ENCODE data around the gene LONP2. TPM values are rescaled to one million over a fixed set of nuclear protein-coding genes. Genes with fewer than 3 reads are reported as not detected.
"Not testable (repeated sequence)": the region's sequence is repeated elsewhere in the genome, so short reads cannot be mapped to it uniquely, and the experiment has no call there.

Gene LONP2
- total and polyA plus RNA-seq, 5 donors from 2014 or later: 29.1 to 72.9 (median 36.2) TPM

DNA sequence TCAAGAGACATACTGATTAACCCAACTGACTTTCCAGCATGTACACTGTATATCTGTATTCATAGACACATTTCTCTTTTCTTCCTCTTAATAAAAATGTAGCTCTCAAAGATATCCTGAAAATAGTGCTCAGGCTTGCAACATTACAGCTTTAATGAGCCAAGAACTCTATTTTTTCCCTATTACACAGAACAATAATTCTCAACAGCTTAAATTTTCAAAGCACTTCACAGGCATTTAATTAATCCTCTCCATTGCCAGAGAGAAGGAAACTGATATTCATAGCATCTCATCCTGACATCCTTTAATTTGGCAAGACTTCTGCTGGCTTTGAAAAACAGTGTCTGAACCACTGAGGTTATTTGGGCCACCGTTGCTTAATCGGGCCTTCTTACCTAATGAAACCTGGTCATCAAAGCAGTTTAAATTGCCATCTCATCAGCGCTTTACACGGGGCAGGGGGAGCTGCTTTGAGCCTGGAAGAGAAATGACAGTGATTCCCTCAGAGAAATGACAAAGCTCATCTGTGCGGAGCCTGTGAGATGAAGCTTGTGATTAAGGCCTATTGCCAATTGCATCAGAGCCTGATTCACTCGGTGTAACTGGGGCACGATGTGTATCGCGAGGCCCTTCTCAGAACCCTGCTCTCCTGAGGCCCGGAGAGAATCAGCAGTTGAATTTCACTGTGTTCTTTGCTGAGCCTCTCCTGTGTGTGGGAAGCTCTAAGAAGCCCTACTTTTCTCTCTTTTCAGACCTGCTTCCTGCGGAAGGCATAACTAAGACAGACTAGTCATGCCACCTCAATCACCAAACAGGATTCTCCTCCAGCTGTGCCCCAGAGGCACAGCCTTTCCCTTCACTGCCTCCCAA, 149.6 kb downstream of the LONP2 start:
- Mint-ChIP-seq H3K36me3 (no peaks in the 10 kb centered on the region), H3K4me3 (no peak overlapping the region), H3K4me1 (no peaks in the 10 kb centered on the region), H3K27ac (no peak overlapping the region), H3K27me3 (peaks cover 7% of the 10 kb centered on the region), H3K9me3 (no peaks in the 10 kb centered on the region)
- DNase-seq: no peak
- no peaks in the 10 kb centered on the region for H3K4me1 ChIP-seq (ENCODE audit: control insufficient read depth, insufficient read depth, low read length, poor library complexity, severe bottlenecking)
- H3K9me3 ChIP-seq (ENCODE audit: control insufficient read depth in 2 of 2, low read length in 2 of 2): no peaks in the 10 kb centered on the region
- ATAC-seq (ENCODE audit: low read depth in 2 of 2): no peak
- no peak overlapping the region for H3K27ac ChIP-seq (ENCODE audit: insufficient read depth, low read length, poor library complexity, severe bottlenecking)
- no peaks in the 10 kb centered on the region for H3K27me3 ChIP-seq (ENCODE audit: control insufficient read depth, insufficient read depth, low read length)
- no peaks in the 10 kb centered on the region for H3K36me3 ChIP-seq (ENCODE audit: control insufficient read depth, insufficient read depth, low read length)
- H3K4me3 ChIP-seq (ENCODE audit: low read depth, low read length): no peak overlapping the region

DNA sequence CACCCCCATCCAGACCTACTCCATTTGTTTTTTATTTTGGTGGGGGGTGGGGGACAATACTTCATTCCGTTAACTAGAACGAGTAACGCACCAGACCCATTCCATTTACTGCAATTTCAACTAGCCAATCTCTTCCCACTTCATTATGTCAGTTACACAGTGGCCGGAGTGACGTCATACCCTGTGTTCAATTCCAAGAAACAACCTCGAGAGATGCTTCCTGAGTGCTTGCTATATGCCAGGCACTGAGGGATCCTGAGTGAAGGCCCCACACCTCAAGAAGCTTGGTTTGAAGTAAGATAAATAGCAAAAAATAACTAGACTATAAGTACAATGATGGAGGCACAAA, 150.2 kb downstream of the LONP2 start:
- Histone ChIP-seq H3K27ac (ENCODE audit: insufficient read depth, low read length, poor library complexity, severe bottlenecking) (no peak overlapping the region), H3K9me3 (ENCODE audit: control insufficient read depth in 2 of 2, low read length in 2 of 2) (no peaks in the 10 kb centered on the region), H3K4me1 (ENCODE audit: control insufficient read depth, insufficient read depth, low read length, poor library complexity, severe bottlenecking) (no peaks in the 10 kb centered on the region), H3K27me3 (ENCODE audit: control insufficient read depth, insufficient read depth, low read length) (no peaks in the 10 kb centered on the region), H3K4me3 (ENCODE audit: low read depth, low read length) (no peak overlapping the region), H3K36me3 (ENCODE audit: control insufficient read depth, insufficient read depth, low read length) (no peaks in the 10 kb centered on the region)
- Mint-ChIP-seq H3K36me3 (no peaks in the 10 kb centered on the region), H3K27ac (no peak overlapping the region), H3K27me3 (peaks cover 7% of the 10 kb centered on the region), H3K9me3 (no peaks in the 10 kb centered on the region), H3K4me1 (no peaks in the 10 kb centered on the region), H3K4me3 (no peak overlapping the region)
- ATAC-seq (ENCODE audit: low read depth in 2 of 2) (no peak), DNase-seq (no peak)

DNA sequence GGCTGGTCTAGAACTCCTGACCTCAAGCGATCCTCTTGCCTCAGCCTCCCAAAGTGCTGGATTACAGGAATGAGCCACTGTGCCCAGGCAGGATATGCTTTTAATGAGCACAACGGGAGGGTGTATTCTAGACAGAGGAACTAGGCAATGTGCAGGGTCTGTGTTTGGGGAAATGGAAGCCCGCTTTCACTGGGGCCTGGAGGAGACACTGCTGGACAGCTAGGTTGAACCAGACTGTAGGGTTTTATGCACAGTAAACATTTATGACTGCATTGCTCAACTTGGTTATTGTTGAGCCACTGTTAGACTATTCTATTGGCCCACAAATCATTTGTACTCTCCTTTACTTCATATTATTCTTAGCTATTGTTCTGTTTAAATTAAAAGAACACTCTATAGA, 151.3 kb downstream of the LONP2 start:
- H3K9me3 ChIP-seq (ENCODE audit: control insufficient read depth in 2 of 2, low read length in 2 of 2): no peaks in the 10 kb centered on the region
- H3K36me3 Mint-ChIP-seq: no peaks in the 10 kb centered on the region
- H3K27me3 ChIP-seq (ENCODE audit: control insufficient read depth, insufficient read depth, low read length): no peaks in the 10 kb centered on the region
- no peak overlapping the region for H3K27ac Mint-ChIP-seq
- ATAC-seq (ENCODE audit: low read depth in 2 of 2): no peak
- no peak overlapping the region for H3K4me3 Mint-ChIP-seq
- H3K27me3 Mint-ChIP-seq: peaks cover 7% of the 10 kb centered on the region
- DNase-seq: no peak
- H3K36me3 ChIP-seq (ENCODE audit: control insufficient read depth, insufficient read depth, low read length): no peaks in the 10 kb centered on the region
- no peaks in the 10 kb centered on the region for H3K9me3 Mint-ChIP-seq
- H3K27ac ChIP-seq (ENCODE audit: insufficient read depth, low read length, poor library complexity, severe bottlenecking): no peak overlapping the region
- H3K4me1 Mint-ChIP-seq: no peaks in the 10 kb centered on the region
- no peaks in the 10 kb centered on the region for H3K4me1 ChIP-seq (ENCODE audit: control insufficient read depth, insufficient read depth, low read length, poor library complexity, severe bottlenecking)
- H3K4me3 ChIP-seq (ENCODE audit: low read depth, low read length): no peak overlapping the region

DNA sequence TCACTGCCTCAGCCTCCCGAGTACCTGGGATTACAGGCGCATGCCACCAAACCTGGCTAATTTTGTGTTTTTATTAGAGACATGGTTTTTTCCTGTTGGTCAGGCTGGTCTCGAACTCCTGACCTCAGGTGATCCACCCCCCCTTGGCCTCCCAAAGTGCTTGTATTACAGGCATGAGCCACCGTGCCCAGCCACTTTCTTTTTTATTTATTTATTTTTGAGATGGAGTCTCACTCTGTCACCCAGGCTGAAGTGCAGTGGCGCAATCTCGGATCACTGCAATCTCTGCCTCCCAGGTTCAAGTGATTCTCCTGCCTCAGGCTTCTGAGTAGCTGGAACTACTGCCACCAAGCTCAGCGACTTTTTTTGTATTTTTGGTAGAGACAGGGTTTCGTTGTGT, 158.4 kb downstream of the LONP2 start:
- not testable (repeated sequence) for H3K27me3 ChIP-seq (ENCODE audit: control insufficient read depth, insufficient read depth, low read length); H3K4me3 Mint-ChIP-seq; DNase-seq; ATAC-seq (ENCODE audit: low read depth in 2 of 2); H3K4me3 ChIP-seq (ENCODE audit: low read depth, low read length); H3K36me3 ChIP-seq (ENCODE audit: control insufficient read depth, insufficient read depth, low read length); H3K36me3 Mint-ChIP-seq; H3K4me1 ChIP-seq (ENCODE audit: control insufficient read depth, insufficient read depth, low read length, poor library complexity, severe bottlenecking); H3K27ac ChIP-seq (ENCODE audit: insufficient read depth, low read length, poor library complexity, severe bottlenecking); H3K9me3 ChIP-seq (ENCODE audit: control insufficient read depth in 2 of 2, low read length in 2 of 2); H3K9me3 Mint-ChIP-seq; H3K27ac Mint-ChIP-seq; H3K4me1 Mint-ChIP-seq
- H3K27me3 Mint-ChIP-seq: peaks cover 10% of the 10 kb centered on the region

DNA sequence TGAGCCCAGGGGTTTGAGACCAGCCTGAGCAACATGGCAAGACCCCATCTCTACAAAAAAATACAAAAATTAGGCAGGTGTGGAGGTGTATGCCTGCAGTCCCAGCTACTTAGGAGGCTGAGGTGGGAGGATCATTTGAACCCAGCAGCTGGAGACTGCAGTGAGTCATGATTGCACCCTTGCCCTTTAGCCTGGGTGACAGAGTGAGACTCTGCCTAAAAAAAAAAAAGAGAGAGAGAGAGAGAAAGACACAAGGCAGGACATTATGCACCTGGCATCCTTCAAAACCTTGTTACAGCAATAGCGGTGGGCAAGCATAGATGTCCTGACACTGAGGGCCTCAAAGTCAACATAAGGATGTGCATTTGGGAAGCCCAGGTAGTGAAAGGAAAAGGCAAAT, 161.1 kb downstream of the LONP2 start:
- H3K9me3 Mint-ChIP-seq: no peaks in the 10 kb centered on the region
- Histone ChIP-seq H3K4me1 (ENCODE audit: control insufficient read depth, insufficient read depth, low read length, poor library complexity, severe bottlenecking) (no peaks in the 10 kb centered on the region), H3K27ac (ENCODE audit: insufficient read depth, low read length, poor library complexity, severe bottlenecking) (no peak overlapping the region), H3K9me3 (ENCODE audit: control insufficient read depth in 2 of 2, low read length in 2 of 2) (no peaks in the 10 kb centered on the region), H3K36me3 (ENCODE audit: control insufficient read depth, insufficient read depth, low read length) (no peaks in the 10 kb centered on the region), H3K27me3 (ENCODE audit: control insufficient read depth, insufficient read depth, low read length) (no peaks in the 10 kb centered on the region), H3K4me3 (ENCODE audit: low read depth, low read length) (no peak overlapping the region)
- ATAC-seq (ENCODE audit: low read depth in 2 of 2): no peak
- H3K27ac Mint-ChIP-seq: peak overlapping the region in 1 of 3 donors; percentile 21
- H3K27me3 Mint-ChIP-seq: peaks cover 10% of the 10 kb centered on the region
- H3K4me1 Mint-ChIP-seq: peaks cover 0 to 4% (median 2%) of the 10 kb centered on the region in 4 donors
- no peaks in the 10 kb centered on the region for H3K36me3 Mint-ChIP-seq
- H3K4me3 Mint-ChIP-seq: no peak overlapping the region
- DNase-seq: no peak

DNA sequence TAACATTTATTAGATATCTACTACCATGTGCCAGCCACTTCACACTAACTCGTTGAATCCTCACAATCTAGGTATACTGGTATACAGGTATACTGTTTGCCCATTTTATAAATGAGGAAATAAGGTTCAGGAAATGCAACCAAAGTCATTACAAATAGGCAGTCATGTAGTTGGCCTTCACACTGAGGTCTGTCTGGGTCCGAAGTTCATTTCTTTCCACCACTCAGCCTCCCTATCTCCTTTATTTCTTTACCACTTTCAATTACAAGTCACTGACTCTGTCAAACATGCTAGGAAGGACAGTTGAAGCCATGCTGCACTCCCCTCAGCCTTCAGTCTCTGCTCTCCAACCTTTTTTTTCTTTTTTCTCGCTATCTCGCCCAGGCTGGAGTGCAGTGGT, 161.8 kb downstream of the LONP2 start:
- H3K9me3 Mint-ChIP-seq: no peaks in the 10 kb centered on the region
- Histone ChIP-seq H3K27ac (ENCODE audit: insufficient read depth, low read length, poor library complexity, severe bottlenecking) (no peak overlapping the region), H3K4me1 (ENCODE audit: control insufficient read depth, insufficient read depth, low read length, poor library complexity, severe bottlenecking) (no peaks in the 10 kb centered on the region), H3K36me3 (ENCODE audit: control insufficient read depth, insufficient read depth, low read length) (no peaks in the 10 kb centered on the region), H3K4me3 (ENCODE audit: low read depth, low read length) (no peak overlapping the region), H3K27me3 (ENCODE audit: control insufficient read depth, insufficient read depth, low read length) (no peaks in the 10 kb centered on the region), H3K9me3 (ENCODE audit: control insufficient read depth in 2 of 2, low read length in 2 of 2) (no peaks in the 10 kb centered on the region)
- ATAC-seq (ENCODE audit: low read depth in 2 of 2) (no peak), DNase-seq (no peak)
- H3K4me3 Mint-ChIP-seq: no peak overlapping the region
- no peak overlapping the region for H3K27ac Mint-ChIP-seq
- no peaks in the 10 kb centered on the region for H3K36me3 Mint-ChIP-seq
- H3K4me1 Mint-ChIP-seq: peaks cover 0 to 4% (median 2%) of the 10 kb centered on the region in 4 donors
- peaks cover 10% of the 10 kb centered on the region for H3K27me3 Mint-ChIP-seq

Other genes with a start within 250 kb of the LONP2 start
- not detected for gene ABCC12, start 88.3 kb upstream of the LONP2 start, total RNA-seq
- gene ABCC12, start 88.3 kb upstream of the LONP2 start, polyA plus RNA-seq: not detected
- gene ABCC11, start 3.2 kb downstream of the LONP2 start, total RNA-seq: not detected
- gene ABCC11, start 3.2 kb downstream of the LONP2 start, polyA plus RNA-seq: under 1 TPM in 2 of 4 donors, not detected in 2; 0.13 to 0.30 TPM
- 34.0 TPM for gene SIAH1, start 141.1 kb downstream of the LONP2 start, total RNA-seq
- gene SIAH1, start 141.1 kb downstream of the LONP2 start, polyA plus RNA-seq: 10 to 100 TPM in 2 of 4 donors, 1 to 10 TPM in 2; 6.6 to 15.6 (median 10.6) TPM

All from CD4-positive, CD25-positive, alpha-beta regulatory T cell (primary cell).